ENCODE data around the gene NOS3. TPM values are rescaled to one million over a fixed set of nuclear protein-coding genes. Genes with fewer than 3 reads are reported as not detected.

NOS3 gene
- total and polyA plus RNA-seq, 9 of the 15 experiments (the other 6 are each of a cell fraction or from before 2014, with no cell fraction given) = 1.1 to 121 (median 23.6) TPM

GRCh38 chr7:150968734-150969372, 22.0 kb upstream of the NOS3 start (continued):
- TF ChIP-seq THRA (IDR thresholded peaks at IDR 0.05) (no peak), ZNF830 (CRISPR knock-in tag; IDR thresholded peaks at IDR 0.05) (peak; percentile 83; the same call in 1 of the 2 replicates), MAX (CRISPR knock-in tag; IDR thresholded peaks at IDR 0.05) (peak; percentile 21; the same call in 1 of the 2 replicates), ATF3 (IDR thresholded peaks at IDR 0.05) (peak; percentile 58; the same call in 1 of the 2 replicates), ATF3 (CRISPR knock-in tag; conservative IDR thresholded peaks at IDR 0.05) (no peak), PTBP1 (IDR thresholded peaks at IDR 0.05; ENCODE audit: low read depth, low read length) (no peak)

- H3K36me3 ChIP-seq (ENCODE audit: control insufficient read depth, insufficient read depth, low read length) = peaks cover 25% of the 10 kb centered on the region; the same call in 2 of the 3 replicates
- no peak for FAIRE-seq
- no peak overlapping the region for H3K27ac ChIP-seq (ENCODE audit: extremely low read depth, low read depth, low read length)
- H3K79me2 ChIP-seq (ENCODE audit: control insufficient read depth, insufficient read depth, low read length) = peaks cover 8% of the 10 kb centered on the region
- CTCF ChIA-PET (ENCODE audit: low intra/inter-chr PET ratio) = no interaction called here
- H3K9ac ChIP-seq (ENCODE audit: insufficient read depth in 1 of 2, low read depth in 2 of 2, low read length in 2 of 2) = peak overlapping the region in 1 of 2 experiments; percentile 65; a peak in 2 of 4 replicates
- ATAC-seq = no peak
- H3K4me1 ChIP-seq (replicated peaks in 1 of 2; ENCODE audit: control insufficient read depth in 2 of 2, insufficient read depth in 2 of 2, low read length in 2 of 2) = peaks cover 49 to 68% of the 10 kb centered on the region in 2 experiments
- in situ Hi-C loops (cut with MboI) (no loop called here), intact Hi-C loops (cut with micrococcal nuclease) (loop anchor here (10.0 kb wide), 1 partner anchor 205 kb away; no protein-coding TSS in a partner anchor)
- H3K9me1 ChIP-seq (ENCODE audit: control insufficient read depth, insufficient read depth, low read length) = peaks cover 5% of the 10 kb centered on the region
- BruUV-seq (replicated peaks) = no TSS peak
- H3K4me2 ChIP-seq (ENCODE audit: insufficient read depth, low read length) = no peak overlapping the region; the same call in 1 of the 2 replicates
- POLR2A ChIA-PET = interaction anchor here (0.5 to 2.9 kb wide), 8 partner anchors 9 to 494 kb away, joined by 3 to 11 read pairs (median 4); no protein-coding TSS in a partner anchor
- no peak overlapping the region for H3K4me3 ChIP-seq
- no peaks in the 10 kb centered on the region for H3K27me3 ChIP-seq (ENCODE audit: control insufficient read depth in 2 of 2, insufficient read depth in 2 of 2, low read length in 2 of 2)
- 69% methylated on average over 7 of the region's 7 CpGs for WGBS (ENCODE audit: insufficient coverage, low coverage, missing lambda C conversion rate)
- no peaks in the 10 kb centered on the region for H4K20me1 ChIP-seq (replicated peaks; ENCODE audit: control insufficient read depth, insufficient read depth, low read length)
- H3K9me3 ChIP-seq (replicated peaks; ENCODE audit: control insufficient read depth, insufficient read depth, low read depth, low read length) = no peaks in the 10 kb centered on the region
- H2AFZ ChIP-seq (ENCODE audit: low read depth, low read length) = no peak overlapping the region
- DNase-seq (ENCODE audit: extremely low read depth in 1 of 4, low spot score in 3 of 4) = peak in 1 of 4 experiments; percentile 13
- peak; percentile 75; the same call in 1 of the 2 replicates for TF ChIP-seq ZNF24 (IDR thresholded peaks at IDR 0.05)
- no peak for TF ChIP-seq MCM7 (IDR thresholded peaks at IDR 0.05)
- TF ChIP-seq, protein P1, sequence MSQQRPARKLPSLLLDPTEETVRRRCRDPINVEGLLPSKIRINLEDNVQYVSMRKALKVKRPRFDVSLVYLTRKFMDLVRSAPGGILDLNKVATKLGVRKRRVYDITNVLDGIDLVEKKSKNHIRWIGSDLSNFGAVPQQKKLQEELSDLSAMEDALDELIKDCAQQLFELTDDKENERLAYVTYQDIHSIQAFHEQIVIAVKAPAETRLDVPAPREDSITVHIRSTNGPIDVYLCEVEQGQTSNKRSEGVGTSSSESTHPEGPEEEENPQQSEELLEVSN (IDR thresholded peaks at IDR 0.05; ENCODE audit: borderline replicate concordance in 1 of 2, extremely low read depth in 1 of 2, insufficient read depth in 1 of 2, insufficient read length in 1 of 2, low read depth in 1 of 2, low read length in 1 of 2, poor library complexity in 1 of 2, severe bottlenecking in 1 of 2) = no peak
- TF ChIP-seq, protein P2, sequence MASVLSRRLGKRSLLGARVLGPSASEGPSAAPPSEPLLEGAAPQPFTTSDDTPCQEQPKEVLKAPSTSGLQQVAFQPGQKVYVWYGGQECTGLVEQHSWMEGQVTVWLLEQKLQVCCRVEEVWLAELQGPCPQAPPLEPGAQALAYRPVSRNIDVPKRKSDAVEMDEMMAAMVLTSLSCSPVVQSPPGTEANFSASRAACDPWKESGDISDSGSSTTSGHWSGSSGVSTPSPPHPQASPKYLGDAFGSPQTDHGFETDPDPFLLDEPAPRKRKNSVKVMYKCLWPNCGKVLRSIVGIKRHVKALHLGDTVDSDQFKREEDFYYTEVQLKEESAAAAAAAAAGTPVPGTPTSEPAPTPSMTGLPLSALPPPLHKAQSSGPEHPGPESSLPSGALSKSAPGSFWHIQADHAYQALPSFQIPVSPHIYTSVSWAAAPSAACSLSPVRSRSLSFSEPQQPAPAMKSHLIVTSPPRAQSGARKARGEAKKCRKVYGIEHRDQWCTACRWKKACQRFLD (CRISPR knock-in tag; IDR thresholded peaks at IDR 0.05) = peak; percentile 72; the same call in 1 of the 2 replicates
- no peak for TF ChIP-seq HLTF (IDR thresholded peaks at IDR 0.05)
- TF ChIP-seq CTBP1 (IDR thresholded peaks at IDR 0.05; ENCODE audit: borderline replicate concordance) = no peak
- TF ChIP-seq ATF1 (CRISPR knock-in tag; IDR thresholded peaks at IDR 0.05) = no peak
- no peak for TF ChIP-seq ATF1 (tag; IDR thresholded peaks at IDR 0.05)
- no peak for TF ChIP-seq SNRNP70 (optimal IDR thresholded peaks at IDR 0.05; ENCODE audit: low read depth, low read length)
- no peak for TF ChIP-seq BRCA1 (IDR thresholded peaks at IDR 0.05)
- TF ChIP-seq BRCA1 (CRISPR knock-in tag; IDR thresholded peaks at IDR 0.05) = no peak
Observed at GRCh38 chr7:150969475-150969874, 21.3 kb upstream of the NOS3 start.

Data from K562 (cell line).